ENCODE measurements around the gene ALOX15. TPM values are rescaled to one million over a fixed set of nuclear protein-coding genes. Genes with fewer than 3 reads are reported as not detected.
"Not testable (repeated sequence)": the region's sequence is repeated elsewhere in the genome, so short reads cannot be mapped to it uniquely, and the experiment has no call there.

Gene ALOX15
- total and polyA plus RNA-seq, 9 of the 15 experiments (the other 6 are each of a cell fraction or from before 2014, with no cell fraction given): not detected

GRCh38 chr17:4590981-4591453 is 50.5 kb downstream of the ALOX15 start:
- TF ChIP-seq ZNF830 (CRISPR knock-in tag; IDR thresholded peaks at IDR 0.05) (no peak), PHF8 (IDR thresholded peaks at IDR 0.05; ENCODE audit: borderline replicate concordance, low read length) (no peak), ZNF436 (CRISPR knock-in tag; IDR thresholded peaks at IDR 0.05) (no peak), SAFB2 (IDR thresholded peaks at IDR 0.05; ENCODE audit: borderline replicate concordance, low read depth, low read length, severe bottlenecking) (no peak), EWSR1 (IDR thresholded peaks at IDR 0.05; ENCODE audit: borderline replicate concordance, low read depth, partially characterized antibody) (no peak), ELF4 (CRISPR knock-in tag; IDR thresholded peaks at IDR 0.05) (no peak), HNRNPLL (IDR thresholded peaks at IDR 0.05; ENCODE audit: low read depth, low read length, poor library complexity, severe bottlenecking) (no peak)
- TF ChIP-seq, protein P1, sequence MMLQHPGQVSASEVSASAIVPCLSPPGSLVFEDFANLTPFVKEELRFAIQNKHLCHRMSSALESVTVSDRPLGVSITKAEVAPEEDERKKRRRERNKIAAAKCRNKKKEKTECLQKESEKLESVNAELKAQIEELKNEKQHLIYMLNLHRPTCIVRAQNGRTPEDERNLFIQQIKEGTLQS (IDR thresholded peaks at IDR 0.05): no peak
- TF ChIP-seq, protein P1 (CRISPR knock-in tag; conservative IDR thresholded peaks at IDR 0.05): no peak
- no TSS peak for BruUV-seq (replicated peaks)
- no peak for ATAC-seq
- FAIRE-seq: no peak
- H3K79me2 ChIP-seq (ENCODE audit: control insufficient read depth, insufficient read depth, low read length): no peaks in the 10 kb centered on the region
- no peak overlapping the region for H3K4me2 ChIP-seq (ENCODE audit: insufficient read depth, low read length)
- intact Hi-C loops (cut with micrococcal nuclease) (no loop called here), in situ Hi-C loops (cut with MboI) (no loop called here)
- WGBS (ENCODE audit: insufficient coverage, low coverage, missing lambda C conversion rate): 5% methylated on average over 5 of the region's 10 CpGs
- H4K20me1 ChIP-seq (replicated peaks; ENCODE audit: control insufficient read depth, insufficient read depth, low read length): peaks cover 13% of the 10 kb centered on the region; the same call in 1 of the 2 replicates
- no peak overlapping the region for H3K9ac ChIP-seq (ENCODE audit: insufficient read depth in 1 of 2, low read depth in 2 of 2, low read length in 2 of 2)
- no peaks in the 10 kb centered on the region for H3K9me1 ChIP-seq (ENCODE audit: control insufficient read depth, insufficient read depth, low read length)
- peaks cover 6 to 20% of the 10 kb centered on the region in 2 experiments; a peak in 4 of 5 replicates for H3K4me1 ChIP-seq (replicated peaks in 1 of 2; ENCODE audit: control insufficient read depth in 2 of 2, insufficient read depth in 2 of 2, low read length in 2 of 2)
- H3K27ac ChIP-seq (ENCODE audit: extremely low read depth, low read depth, low read length): no peak overlapping the region
- ChIA-PET POLR2A (interaction anchor here (0.7 kb wide), 1 partner anchor 9 kb away, joined by 4 read pairs; no protein-coding TSS in a partner anchor), CTCF (ENCODE audit: low intra/inter-chr PET ratio) (no interaction called here)
- H3K4me3 ChIP-seq: no peak overlapping the region
- H3K27me3 ChIP-seq (ENCODE audit: control insufficient read depth in 2 of 2, insufficient read depth in 2 of 2, low read length in 2 of 2): peaks cover 4 to 72% of the 10 kb centered on the region in 2 experiments; a peak in 4 of 5 replicates
- DNase-seq (ENCODE audit: extremely low read depth in 1 of 4, low spot score in 3 of 4): no peak
- no peak overlapping the region for H2AFZ ChIP-seq (ENCODE audit: low read depth, low read length)
- no peaks in the 10 kb centered on the region for H3K36me3 ChIP-seq (ENCODE audit: control insufficient read depth, insufficient read depth, low read length)
- no peaks in the 10 kb centered on the region for H3K9me3 ChIP-seq (replicated peaks; ENCODE audit: control insufficient read depth, insufficient read depth, low read depth, low read length)

DNA sequence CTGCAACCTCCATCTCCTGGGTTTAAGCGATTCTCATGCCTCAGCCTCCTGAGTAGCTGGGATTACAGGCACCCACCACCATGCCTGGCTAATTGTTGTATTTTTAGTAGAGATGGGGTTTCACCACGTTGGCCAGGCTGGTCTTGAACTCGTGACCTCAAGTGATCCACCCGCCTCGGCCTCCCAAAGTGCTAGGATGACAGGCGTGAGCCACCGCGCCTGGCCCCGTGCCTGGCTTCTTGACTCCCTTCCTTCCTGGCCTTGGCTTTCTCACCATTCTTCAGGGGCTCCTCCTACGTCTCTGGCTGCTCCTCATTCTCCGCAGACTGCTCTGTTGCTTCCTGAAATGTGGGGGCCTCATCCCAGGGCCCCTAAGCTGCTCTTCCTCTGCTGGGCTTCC is 51.4 kb downstream of the ALOX15 start:
- Histone ChIP-seq H4K20me1 (replicated peaks; ENCODE audit: control insufficient read depth, insufficient read depth, low read length) (peaks cover 10% of the 10 kb centered on the region; the same call in 1 of the 2 replicates), H3K4me1 (replicated peaks in 1 of 2; ENCODE audit: control insufficient read depth in 2 of 2, insufficient read depth in 2 of 2, low read length in 2 of 2) (peaks cover 6 to 16% of the 10 kb centered on the region in 2 experiments; a peak in 4 of 5 replicates), H3K27me3 (ENCODE audit: control insufficient read depth in 2 of 2, insufficient read depth in 2 of 2, low read length in 2 of 2) (peaks cover 4 to 72% of the 10 kb centered on the region in 2 experiments; a peak in 4 of 5 replicates)
- intact Hi-C loops (cut with micrococcal nuclease); H3K9me3 ChIP-seq (replicated peaks; ENCODE audit: control insufficient read depth, insufficient read depth, low read depth, low read length); H3K9me1 ChIP-seq (ENCODE audit: control insufficient read depth, insufficient read depth, low read length); H3K4me2 ChIP-seq (ENCODE audit: insufficient read depth, low read length); FAIRE-seq; POLR2A ChIA-PET; H3K79me2 ChIP-seq (ENCODE audit: control insufficient read depth, insufficient read depth, low read length); in situ Hi-C loops (cut with MboI); CTCF ChIA-PET (ENCODE audit: low intra/inter-chr PET ratio); H3K9ac ChIP-seq (ENCODE audit: insufficient read depth in 1 of 2, low read depth in 2 of 2, low read length in 2 of 2); H3K27ac ChIP-seq (ENCODE audit: extremely low read depth, low read depth, low read length); DNase-seq (ENCODE audit: extremely low read depth in 1 of 4, low spot score in 3 of 4); H2AFZ ChIP-seq (ENCODE audit: low read depth, low read length); ATAC-seq; H3K4me3 ChIP-seq; BruUV-seq (replicated peaks); H3K36me3 ChIP-seq (ENCODE audit: control insufficient read depth, insufficient read depth, low read length): not testable (repeated sequence)
- 3% methylated on average over 10 of the region's 11 CpGs for WGBS (ENCODE audit: insufficient coverage, low coverage, missing lambda C conversion rate)

Measured in K562 (cell line).